Measurements from ENCODE around the gene UGT2B7. TPM values are rescaled to one million over a fixed set of nuclear protein-coding genes. Genes with fewer than 3 reads are reported as not detected.

UGT2B7 gene
- total RNA-seq, 1 experiment from 2014 or later, result 3.0 TPM

DNA sequence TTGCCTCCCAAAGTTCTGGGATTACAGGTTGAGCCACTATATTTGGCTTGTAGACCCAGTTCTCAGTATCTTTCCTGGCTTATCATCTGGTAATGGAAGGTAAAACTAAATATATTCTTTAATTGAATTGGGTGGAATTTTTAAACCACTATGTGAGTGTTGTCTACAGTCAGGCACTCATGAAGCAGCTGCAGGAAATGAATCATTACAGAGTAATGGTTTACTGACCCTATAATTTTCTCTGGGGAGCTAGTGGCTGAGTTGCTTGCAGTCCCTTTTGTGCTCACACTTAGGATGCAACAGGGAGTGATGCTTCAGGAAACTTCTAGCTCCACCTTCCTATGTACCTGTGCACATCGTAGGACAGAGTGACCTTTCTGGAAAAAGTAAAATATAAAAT lies 4.1 kb upstream of the UGT2B7 start:
- no peak overlapping the region for H3K27ac Mint-ChIP-seq (ENCODE audit: unreplicated experiment)
- H3K36me3 ChIP-seq (ENCODE audit: control insufficient read depth, insufficient read depth, low read length), result no peaks in the 10 kb centered on the region
- intact Hi-C loops (cut with micrococcal nuclease; ENCODE audit: unreplicated experiment), result loop anchor here (10.0 kb wide), 1 partner anchor 57 kb away; no protein-coding TSS in a partner anchor
- no peaks in the 10 kb centered on the region for H3K27me3 Mint-ChIP-seq (ENCODE audit: insufficient read depth, unreplicated experiment)
- H3K4me1 Mint-ChIP-seq (ENCODE audit: low read depth, unreplicated experiment), result peaks cover 19% of the 10 kb centered on the region
- no peak overlapping the region for H3K4me3 Mint-ChIP-seq (ENCODE audit: unreplicated experiment)
- H3K9me3 ChIP-seq, result peaks cover 8% of the 10 kb centered on the region
- no peaks in the 10 kb centered on the region for H3K27me3 ChIP-seq (replicated peaks; ENCODE audit: control insufficient read depth, insufficient read depth, low read length)
- CTCF ChIA-PET, result no interaction called here
- no peak overlapping the region for H3K4me3 ChIP-seq (ENCODE audit: low read depth, low read length)
- peaks cover 22% of the 10 kb centered on the region for H3K4me1 ChIP-seq
- TF ChIP-seq, protein P1, sequence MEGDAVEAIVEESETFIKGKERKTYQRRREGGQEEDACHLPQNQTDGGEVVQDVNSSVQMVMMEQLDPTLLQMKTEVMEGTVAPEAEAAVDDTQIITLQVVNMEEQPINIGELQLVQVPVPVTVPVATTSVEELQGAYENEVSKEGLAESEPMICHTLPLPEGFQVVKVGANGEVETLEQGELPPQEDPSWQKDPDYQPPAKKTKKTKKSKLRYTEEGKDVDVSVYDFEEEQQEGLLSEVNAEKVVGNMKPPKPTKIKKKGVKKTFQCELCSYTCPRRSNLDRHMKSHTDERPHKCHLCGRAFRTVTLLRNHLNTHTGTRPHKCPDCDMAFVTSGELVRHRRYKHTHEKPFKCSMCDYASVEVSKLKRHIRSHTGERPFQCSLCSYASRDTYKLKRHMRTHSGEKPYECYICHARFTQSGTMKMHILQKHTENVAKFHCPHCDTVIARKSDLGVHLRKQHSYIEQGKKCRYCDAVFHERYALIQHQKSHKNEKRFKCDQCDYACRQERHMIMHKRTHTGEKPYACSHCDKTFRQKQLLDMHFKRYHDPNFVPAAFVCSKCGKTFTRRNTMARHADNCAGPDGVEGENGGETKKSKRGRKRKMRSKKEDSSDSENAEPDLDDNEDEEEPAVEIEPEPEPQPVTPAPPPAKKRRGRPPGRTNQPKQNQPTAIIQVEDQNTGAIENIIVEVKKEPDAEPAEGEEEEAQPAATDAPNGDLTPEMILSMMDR (IDR thresholded peaks at IDR 0.05; ENCODE audit: insufficient read depth in 1 of 2, low read depth in 1 of 2, low read length in 1 of 2, severe bottlenecking in 1 of 2, unreplicated experiment in 1 of 2), result no peak
- peaks cover 30% of the 10 kb centered on the region for H3K9me3 Mint-ChIP-seq (ENCODE audit: unreplicated experiment)
- POLR2A ChIA-PET, result no interaction called here
- DNase-seq, result no peak
- H3K36me3 Mint-ChIP-seq (ENCODE audit: insufficient read depth, unreplicated experiment), result no peaks in the 10 kb centered on the region
- BruUV-seq (replicated peaks), result no TSS peak

DNA sequence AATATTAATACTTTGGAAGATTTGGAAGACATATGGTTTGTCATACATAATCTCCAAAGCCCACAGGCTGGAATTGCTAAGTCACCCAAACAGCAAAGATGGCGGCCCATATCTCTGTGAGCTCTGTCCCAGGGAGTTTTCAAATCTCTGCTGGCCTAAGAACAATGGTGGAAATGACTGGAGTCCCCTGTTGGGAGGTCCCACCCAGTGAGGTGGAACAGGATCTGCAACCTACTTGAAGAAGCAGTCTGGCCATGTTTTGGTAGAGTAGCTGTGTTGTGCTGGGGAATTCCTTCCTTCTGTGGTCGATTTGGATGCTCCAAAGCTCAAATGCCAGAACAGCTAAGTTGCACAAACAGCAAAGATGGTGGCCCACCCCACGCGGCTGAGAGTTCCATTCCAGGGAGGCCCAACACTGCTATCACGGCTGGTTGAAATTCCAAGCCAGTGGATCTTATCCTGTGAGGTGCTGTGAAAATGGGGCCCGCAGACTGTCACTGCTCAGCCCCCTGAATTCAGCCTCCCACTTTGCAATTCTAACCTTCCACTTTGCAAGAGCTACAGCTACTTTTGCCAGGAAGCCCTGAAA lies 3.2 kb upstream of the UGT2B7 start:
- no peak for DNase-seq
- CTCF ChIA-PET, result no interaction called here
- Mint-ChIP-seq H3K27ac (ENCODE audit: unreplicated experiment) (no peak overlapping the region), H3K9me3 (ENCODE audit: unreplicated experiment) (peaks cover 22% of the 10 kb centered on the region), H3K27me3 (ENCODE audit: insufficient read depth, unreplicated experiment) (no peaks in the 10 kb centered on the region), H3K4me3 (ENCODE audit: unreplicated experiment) (no peak overlapping the region), H3K4me1 (ENCODE audit: low read depth, unreplicated experiment) (peaks cover 19% of the 10 kb centered on the region), H3K36me3 (ENCODE audit: insufficient read depth, unreplicated experiment) (no peaks in the 10 kb centered on the region)
- Histone ChIP-seq H3K9me3 (peaks cover 6% of the 10 kb centered on the region; the same call in 1 of the 2 replicates), H3K4me3 (ENCODE audit: low read depth, low read length) (no peak overlapping the region), H3K36me3 (ENCODE audit: control insufficient read depth, insufficient read depth, low read length) (no peaks in the 10 kb centered on the region), H3K27me3 (replicated peaks; ENCODE audit: control insufficient read depth, insufficient read depth, low read length) (no peaks in the 10 kb centered on the region), H3K4me1 (peaks cover 23% of the 10 kb centered on the region)
- intact Hi-C loops (cut with micrococcal nuclease; ENCODE audit: unreplicated experiment), result loop anchor here (10.0 kb wide), 1 partner anchor 58 kb away; no protein-coding TSS in a partner anchor
- POLR2A ChIA-PET, result no interaction called here
- no TSS peak for BruUV-seq (replicated peaks)
- TF ChIP-seq, protein P1 (IDR thresholded peaks at IDR 0.05; ENCODE audit: insufficient read depth in 1 of 2, low read depth in 1 of 2, low read length in 1 of 2, severe bottlenecking in 1 of 2, unreplicated experiment in 1 of 2), result no peak

DNA sequence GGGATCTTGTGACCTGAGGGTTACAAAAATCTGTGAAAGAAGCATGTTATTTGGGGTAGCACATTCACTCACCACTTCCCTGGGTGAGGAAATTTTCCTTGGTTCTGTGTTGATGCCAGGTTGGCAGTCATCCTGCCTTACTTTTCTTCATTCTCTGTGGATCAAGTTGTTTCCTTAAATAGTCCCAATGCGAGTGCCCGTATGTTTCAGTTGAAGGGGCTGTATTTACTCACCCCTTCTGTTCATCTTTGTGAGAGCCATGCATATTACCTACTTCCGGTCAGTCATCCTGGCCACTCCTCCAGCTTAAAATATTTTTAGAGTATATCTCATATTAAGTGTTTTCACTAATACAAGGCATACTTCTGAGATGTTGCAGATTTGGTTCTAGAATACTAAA lies 2.6 kb upstream of the UGT2B7 start:
- CTCF ChIA-PET, result no interaction called here
- Mint-ChIP-seq H3K4me1 (ENCODE audit: low read depth, unreplicated experiment) (peaks cover 24% of the 10 kb centered on the region), H3K27ac (ENCODE audit: unreplicated experiment) (no peak overlapping the region), H3K36me3 (ENCODE audit: insufficient read depth, unreplicated experiment) (no peaks in the 10 kb centered on the region), H3K9me3 (ENCODE audit: unreplicated experiment) (peaks cover 17% of the 10 kb centered on the region), H3K27me3 (ENCODE audit: insufficient read depth, unreplicated experiment) (no peaks in the 10 kb centered on the region), H3K4me3 (ENCODE audit: unreplicated experiment) (no peak overlapping the region)
- no peaks in the 10 kb centered on the region for H3K27me3 ChIP-seq (replicated peaks; ENCODE audit: control insufficient read depth, insufficient read depth, low read length)
- no TSS peak for BruUV-seq (replicated peaks)
- no peak overlapping the region for H3K4me3 ChIP-seq (ENCODE audit: low read depth, low read length)
- POLR2A ChIA-PET, result no interaction called here
- peaks cover 8% of the 10 kb centered on the region; the same call in 1 of the 2 replicates for H3K9me3 ChIP-seq
- no peak for DNase-seq
- H3K36me3 ChIP-seq (ENCODE audit: control insufficient read depth, insufficient read depth, low read length), result no peaks in the 10 kb centered on the region
- peaks cover 29% of the 10 kb centered on the region for H3K4me1 ChIP-seq
- intact Hi-C loops (cut with micrococcal nuclease; ENCODE audit: unreplicated experiment), result loop anchor here (10.0 kb wide), 1 partner anchor 59 kb away; no protein-coding TSS in a partner anchor
- TF ChIP-seq, protein P1 (IDR thresholded peaks at IDR 0.05; ENCODE audit: insufficient read depth in 1 of 2, low read depth in 1 of 2, low read length in 1 of 2, severe bottlenecking in 1 of 2, unreplicated experiment in 1 of 2), result no peak
